GM23338 (cell line): ENCODE measurements around the gene REEP6. TPM values are rescaled to one million over a fixed set of nuclear protein-coding genes. Genes with fewer than 3 reads are reported as not detected.

Source experiments
- ATAC-seq: fragments of 200-7000 bp; cut with Tn5 transposase; 3 replicates; pipeline ENCODE4 v1.9.1; 2020
- DNase-seq: peaks from one replicate; pipeline ENCODE4 v3.0.0-alpha.2; 2015; ENCODE audit warnings: low spot score
- H2AFZ ChIP-seq: fragments of 200-600 bp; sonication (generic); 2 replicates; pipeline ENCODE4 v1.8.0; 2016; ENCODE audit warnings: antibody characterized with exemption, mild to moderate bottlenecking, moderate library complexity
- H3F3A ChIP-seq: fragments of 200-600 bp; sonication (generic); replicated peaks from 2 replicates; pipeline ENCODE4 v1.8.0; 2017; ENCODE audit warnings: antibody characterized with exemption, mixed run types, low read depth
- H3K27ac ChIP-seq: fragments of 200-600 bp; sonication (generic); 2 replicates; pipeline ENCODE4 v1.6.1; 2016; ENCODE audit warnings: low read depth
- H3K27me3 ChIP-seq: fragments of 200-600 bp; sonication (generic); 2 replicates; pipeline ENCODE4 v1.8.0; 2016; ENCODE audit warnings: mild to moderate bottlenecking, mixed run types, moderate library complexity; ENCODE audit not compliant: insufficient read depth
- H3K36me3 ChIP-seq: fragments of 200-600 bp; sonication (generic); 2 replicates; pipeline ENCODE4 v1.8.0; 2016; ENCODE audit warnings: mild to moderate bottlenecking; ENCODE audit not compliant: insufficient read depth
- H3K4me1 ChIP-seq: fragments of 200-600 bp; sonication (generic); 2 replicates; pipeline ENCODE4 v1.8.0; 2016; ENCODE audit warnings: mild to moderate bottlenecking, moderate library complexity; ENCODE audit not compliant: insufficient read depth
- H3K4me2 ChIP-seq: fragments of 200-600 bp; sonication (generic); 2 replicates; pipeline ENCODE4 v1.7.1; 2017; ENCODE audit warnings: mixed run types
- H3K4me3 ChIP-seq: fragments of 200-600 bp; sonication (generic); 2 replicates; pipeline ENCODE4 v1.6.1; 2016; ENCODE audit warnings: mixed run types
- H3K79me2 ChIP-seq: fragments of 200-600 bp; sonication (generic); replicated peaks from 2 replicates; pipeline ENCODE4 v1.8.0; 2017; ENCODE audit warnings: mild to moderate bottlenecking; ENCODE audit not compliant: insufficient read depth
- H3K9me2 ChIP-seq: fragments of 200-600 bp; sonication (generic); 2 replicates; pipeline ENCODE4 v1.8.0; 2017; ENCODE audit not compliant: insufficient read depth
- H4K20me1 ChIP-seq: fragments of 200-600 bp; sonication (generic); replicated peaks from 2 replicates; pipeline ENCODE4 v1.8.0; 2017; ENCODE audit warnings: mild to moderate bottlenecking; ENCODE audit not compliant: insufficient read depth
- H3K27ac Mint-ChIP-seq: 2 replicates; pipeline ENCODE4 v1.8.0; 2020; ENCODE audit warnings: inconsistent platforms, mild to moderate bottlenecking, moderate library complexity, mixed read lengths
- H3K27me3 Mint-ChIP-seq: 3 replicates; pipeline ENCODE4 v1.8.0; 2022; ENCODE audit warnings: low read depth, mild to moderate bottlenecking, moderate library complexity, mixed read lengths, inconsistent platforms; ENCODE audit not compliant: insufficient read depth, poor library complexity
- H3K36me3 Mint-ChIP-seq: 3 replicates; pipeline ENCODE4 v1.8.0; 2021; ENCODE audit warnings: low read depth, mild to moderate bottlenecking, inconsistent platforms, moderate library complexity, mixed read lengths
- H3K4me1 Mint-ChIP-seq: 3 replicates; pipeline ENCODE4 v1.8.0; 2020; ENCODE audit warnings: mild to moderate bottlenecking, inconsistent platforms, mixed read lengths
- H3K4me3 Mint-ChIP-seq: 3 replicates; pipeline ENCODE4 v1.8.0; 2021; ENCODE audit warnings: moderate library complexity, mild to moderate bottlenecking, inconsistent platforms, mixed read lengths
- H3K9me3 Mint-ChIP-seq: 3 replicates; pipeline ENCODE4 v1.8.0; 2020; ENCODE audit warnings: moderate library complexity, mild to moderate bottlenecking, inconsistent platforms, mixed read lengths
- CTCF ChIP-seq, 2 experiments: fragments of 200-600 bp in 1 of 2; sonication (generic) in 1 of 2; conservative IDR thresholded peaks; 2 replicates each; pipeline versions ENCODE4 v1.5.1 to v1.6.1; 2016 to 2017; ENCODE audit warnings: antibody characterized with exemption in 2 of 2, low read depth in 2 of 2, mild to moderate bottlenecking in 2 of 2, moderate library complexity in 1 of 2
- ETS1 ChIP-seq: IDR thresholded peaks from 2 replicates; pipeline ENCODE4 v1.6.1; 2016; ENCODE audit warnings: antibody characterized with exemption
- JUNB ChIP-seq: IDR thresholded peaks from one replicate; pipeline ENCODE4 v1.6.1; 2016; ENCODE audit warnings: antibody characterized with exemption; ENCODE audit not compliant: unreplicated experiment
- NANOG ChIP-seq: IDR thresholded peaks from 2 replicates; pipeline ENCODE4 v1.6.1; 2016; ENCODE audit warnings: antibody characterized with exemption, borderline replicate concordance
- ZNF114 ChIP-seq: fragments of 250-450 bp; sonication (Bioruptor Pico); IDR thresholded peaks from 2 replicates; pipeline ENCODE4 v1.5.0; 2020; ENCODE audit warnings: mild to moderate bottlenecking, moderate library complexity
- ZNF331 ChIP-seq: fragments of 250-450 bp; sonication (Bioruptor Pico); IDR thresholded peaks from 2 replicates; pipeline ENCODE4 v1.5.0; 2020; ENCODE audit warnings: low read depth, mild to moderate bottlenecking, moderate library complexity
- polyA plus RNA-seq: library from polyadenylated mRNA; unstranded; fragments of >200 nt; fragmentation: Nextera tagmentation; extraction: Ambion mirVana; gene quantifications from 2 replicates; pipeline ENCODE4 v1.2.1, GENCODE V29; 2016
- total RNA-seq: library from RNA; depleted of rRNA; stranded (reverse); fragments of >200 nt; shearing (Covaris generic); gene quantifications from 2 replicates; pipeline ENCODE4 v1.2.3, GENCODE V29; 2014

REEP6 gene
- total and polyA plus RNA-seq, 2 experiments from 2014 or later: 15.2 to 20.0 TPM

GRCh38 chr19:1511318-1512317 is 20.6 kb downstream of the REEP6 start:
- Mint-ChIP-seq H3K4me1 (no peaks in the 10 kb centered on the region; the same call in 2 of the 3 replicates), H3K27me3 (peaks cover 28% of the 10 kb centered on the region), H3K36me3 (no peaks in the 10 kb centered on the region), H3K27ac (no peak overlapping the region), H3K9me3 (peaks cover 5% of the 10 kb centered on the region; the same call in 2 of the 3 replicates), H3K4me3 (no peak overlapping the region)
- Histone ChIP-seq H4K20me1 (no peaks in the 10 kb centered on the region), H3K36me3 (no peaks in the 10 kb centered on the region), H2AFZ (no peak overlapping the region), H3K27ac (no peak overlapping the region), H3F3A (peaks cover 9% of the 10 kb centered on the region; the same call in 1 of the 2 replicates), H3K4me1 (no peaks in the 10 kb centered on the region), H3K4me3 (no peak overlapping the region), H3K79me2 (no peaks in the 10 kb centered on the region), H3K4me2 (no peak overlapping the region), H3K27me3 (peaks cover 8% of the 10 kb centered on the region; the same call in 1 of the 2 replicates), H3K9me2 (no peaks in the 10 kb centered on the region)
- ATAC-seq: no peak
- no peak for DNase-seq
- TF ChIP-seq NANOG (no peak), ZNF114 (no peak), ETS1 (no peak), ZNF331 (CRISPR knock-in tag) (no peak)

- Histone ChIP-seq H3K9me2 (no peaks in the 10 kb centered on the region), H4K20me1 (no peaks in the 10 kb centered on the region), H3K36me3 (no peaks in the 10 kb centered on the region), H3K79me2 (no peaks in the 10 kb centered on the region), H3K27ac (no peak within 1 kb of the TSS), H3K4me3 (peak within 1 kb of the TSS; percentile 53), H3K4me1 (no peaks in the 10 kb centered on the region), H2AFZ (no peak within 1 kb of the TSS), H3F3A (peaks cover 9% of the 10 kb centered on the region; the same call in 1 of the 2 replicates), H3K4me2 (peak within 1 kb of the TSS; percentile 69; the same call in 1 of the 2 replicates), H3K27me3 (peaks cover 8% of the 10 kb centered on the region; the same call in 1 of the 2 replicates)
- H3K36me3 Mint-ChIP-seq: no peaks in the 10 kb centered on the region
- peaks cover 21% of the 10 kb centered on the region for H3K27me3 Mint-ChIP-seq
- peak within 1 kb of the TSS; percentile 53 for H3K4me3 Mint-ChIP-seq
- ATAC-seq (peak; percentile 44), DNase-seq (peak; percentile 69)
- H3K9me3 Mint-ChIP-seq: peaks cover 2% of the 10 kb centered on the region; the same call in 2 of the 3 replicates
- H3K4me1 Mint-ChIP-seq: no peaks in the 10 kb centered on the region; the same call in 2 of the 3 replicates
- TF ChIP-seq CTCF (conservative IDR thresholded peaks at IDR 0.05; ENCODE audit: low read depth in 2 of 2) (peak in 1 of 2 experiments; percentile 40; a peak in 2 of 4 replicates), JUNB (no peak), ETS1 (no peak)
- H3K27ac Mint-ChIP-seq: no peak within 1 kb of the TSS
These were observed 21.9 kb downstream of the REEP6 start, which contains the start of gene ADAMTSL5 for GRCh38 chr19:1512671-1513498. TSS of gene ADAMTSL5 (minus strand) at chr19:1513019. CDS start at chr19:1510943, 2,076 bp downstream.
